PC-3 (cell line): ENCODE measurements around the gene PI4KA. TPM values are rescaled to one million over a fixed set of nuclear protein-coding genes. Genes with fewer than 3 reads are reported as not detected.

Experiments
- ATAC-seq: fragments of 200-7000 bp; cut with Tn5 transposase; 2 replicates; pipeline ENCODE4 v1.9.1; 2020; ENCODE audit warnings: mild to moderate bottlenecking, moderate library complexity
- BruUV-seq: library from RNA; stranded (reverse); fragments of 400-500 nt; replicated peaks from 2 replicates; lab custom pipeline; 2021; lab: Mats Ljungman, UMichigan
- CTCF ChIA-PET: fragments of 300-600 bp; sonication (Branson Sonifier 250); formaldehyde crosslinking; loops from one replicate; lab custom pipeline; 2022; ENCODE audit warnings: antibody characterized with exemption; lab: Charles Lee
- POLR2A ChIA-PET: fragments of 300-600 bp; sonication (Branson Sonifier 250); formaldehyde crosslinking; loops from one replicate; lab custom pipeline; 2022; ENCODE audit warnings: antibody characterized with exemption; ENCODE audit not compliant: unreplicated experiment; lab: Charles Lee
- DNase-seq: peaks from one replicate; pipeline ENCODE4 v3.0.0-alpha.2; 2015
- H2AFZ ChIP-seq: fragments of 300-600 bp; sonication (generic); 2 replicates; pipeline ENCODE4 v1.6.0; 2016; ENCODE audit warnings: antibody characterized with exemption, low read length
- H3F3A ChIP-seq: fragments of 300-600 bp; sonication (generic); one replicate; pipeline ENCODE4 v1.6.0; 2017; ENCODE audit warnings: antibody characterized with exemption, low read length, control low read depth, mild to moderate bottlenecking; ENCODE audit not compliant: unreplicated experiment
- H3K27ac ChIP-seq: fragments of 300-600 bp; sonication (generic); 2 replicates; pipeline ENCODE4 v1.5.1; 2016; ENCODE audit warnings: mild to moderate bottlenecking, low read length
- H3K27me3 ChIP-seq: fragments of 300-600 bp; sonication (generic); 2 replicates; pipeline ENCODE4 v1.6.1; 2016; ENCODE audit warnings: low read length, mixed read lengths
- H3K36me3 ChIP-seq: fragments of 300-600 bp; sonication (generic); 2 replicates; pipeline ENCODE4 v1.6.1; 2016; ENCODE audit warnings: low read depth, mixed run types, low read length, mixed read lengths
- H3K4me1 ChIP-seq: fragments of 300-600 bp; sonication (generic); 2 replicates; pipeline ENCODE4 v1.5.1; 2016; ENCODE audit warnings: low read length; ENCODE audit not compliant: insufficient read depth
- H3K4me2 ChIP-seq: fragments of 300-600 bp; sonication (generic); 2 replicates; pipeline ENCODE4 v1.6.0; 2016; ENCODE audit warnings: low read length
- H3K4me3 ChIP-seq: fragments of 300-600 bp; sonication (generic); 2 replicates; pipeline ENCODE4 v1.5.1; 2016; ENCODE audit warnings: mild to moderate bottlenecking, low read length, mixed read lengths
- H3K79me2 ChIP-seq: fragments of 300-600 bp; sonication (generic); 2 replicates; pipeline ENCODE4 v1.6.1; 2017; ENCODE audit warnings: low read length, mixed read lengths
- H3K9ac ChIP-seq: fragments of 300-600 bp; sonication (generic); 2 replicates; pipeline ENCODE4 v1.6.0; 2016; ENCODE audit warnings: mild to moderate bottlenecking, low read length
- H3K9me2 ChIP-seq: fragments of 300-600 bp; sonication (generic); replicated peaks from 2 replicates; pipeline ENCODE4 v1.6.1; 2016; ENCODE audit warnings: mixed run types, low read length, mixed read lengths
- H3K9me3 ChIP-seq: fragments of 300-600 bp; sonication (generic); 2 replicates; pipeline ENCODE4 v1.6.1; 2016; ENCODE audit warnings: low read length, mixed read lengths
- H4K20me1 ChIP-seq: fragments of 300-600 bp; sonication (generic); 2 replicates; pipeline ENCODE4 v1.6.1; 2016; ENCODE audit warnings: low read length, mixed read lengths
- EZH2 ChIP-seq: fragments of 300-600 bp; sonication (generic); IDR thresholded peaks from one replicate; pipeline ENCODE4 v1.6.1; 2017; ENCODE audit warnings: antibody characterized with exemption, mild to moderate bottlenecking, low read length; ENCODE audit not compliant: unreplicated experiment
- EZH2phosphoT487 ChIP-seq: fragments of 300-600 bp; sonication (generic); IDR thresholded peaks from 2 replicates; pipeline ENCODE4 v1.6.1; 2018; ENCODE audit warnings: mild to moderate bottlenecking, antibody characterized with exemption, low read length, borderline replicate concordance
- intact Hi-C: fragments of 100-400 bp; cut with micrococcal nuclease; formaldehyde crosslinking; loops from 2 replicates; pipeline ENCODE4 v1.9.0; 2023
- total RNA-seq: library from RNA; depleted of rRNA; stranded (reverse); fragments of >200 nt; gene quantifications from 2 replicates; pipeline ENCODE4 v1.2.3, GENCODE V29; 2014
- TF ChIP-seq, protein P1 (sequence below): fragments of 300-600 bp; sonication (generic); conservative IDR thresholded peaks from 2 replicates; pipeline ENCODE4 v1.5.1; 2017; ENCODE audit warnings: antibody characterized with exemption, low read depth, mild to moderate bottlenecking, low read length

The PI4KA gene
- total RNA-seq, 1 experiment from 2014 or later, result 39.7 TPM

DNA sequence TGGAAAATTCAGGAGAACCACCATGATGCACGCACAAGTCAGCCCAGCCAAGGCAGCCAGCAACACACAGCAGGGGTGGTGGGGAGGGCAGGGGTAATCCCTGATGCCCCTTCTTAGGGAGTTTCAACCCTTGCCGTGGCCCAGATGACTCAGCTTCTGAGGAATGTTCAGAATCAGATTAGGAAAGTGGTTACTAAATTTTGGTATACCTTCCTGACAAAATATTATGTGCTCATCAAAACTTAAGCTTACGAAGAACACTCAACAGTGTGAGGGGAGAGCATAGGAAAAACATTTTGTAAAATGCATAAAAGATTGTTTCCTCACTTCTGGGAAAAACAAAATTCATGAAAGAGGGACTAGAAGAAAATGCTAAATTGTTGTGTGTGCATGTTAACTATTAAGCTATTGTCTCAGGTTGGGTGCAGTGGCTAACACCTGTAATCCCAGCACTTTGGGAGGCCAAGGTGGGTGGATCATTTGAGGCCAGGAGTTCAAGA is 52.6 kb downstream of the PI4KA start:
- Histone ChIP-seq H3K4me1 (peaks cover 21% of the 10 kb centered on the region), H2AFZ (no peak overlapping the region), H3K36me3 (peaks cover 8% of the 10 kb centered on the region; the same call in 1 of the 2 replicates), H3K27me3 (no peaks in the 10 kb centered on the region), H3K4me2 (no peak overlapping the region), H3K4me3 (no peak overlapping the region), H3F3A (no peaks in the 10 kb centered on the region), H3K9ac (no peak overlapping the region), H3K79me2 (no peaks in the 10 kb centered on the region), H4K20me1 (no peaks in the 10 kb centered on the region), H3K9me3 (no peaks in the 10 kb centered on the region), H3K9me2 (no peaks in the 10 kb centered on the region), H3K27ac (no peak overlapping the region)
- intact Hi-C loops, result loop anchor here (10.0 kb wide), 1 partner anchor 49 kb away; the partner anchor contains the start of genes PI4KA and SNAP29
- CTCF ChIA-PET, result no interaction called here
- POLR2A ChIA-PET, result no interaction called here
- DNase-seq (peak; percentile 33), ATAC-seq (peak; percentile 24; the same call in 1 of the 2 replicates)
- BruUV-seq, result no TSS peak
- TF ChIP-seq EZH2, result no peak
- no peak for TF ChIP-seq EZH2phosphoT487
- TF ChIP-seq, protein P1, sequence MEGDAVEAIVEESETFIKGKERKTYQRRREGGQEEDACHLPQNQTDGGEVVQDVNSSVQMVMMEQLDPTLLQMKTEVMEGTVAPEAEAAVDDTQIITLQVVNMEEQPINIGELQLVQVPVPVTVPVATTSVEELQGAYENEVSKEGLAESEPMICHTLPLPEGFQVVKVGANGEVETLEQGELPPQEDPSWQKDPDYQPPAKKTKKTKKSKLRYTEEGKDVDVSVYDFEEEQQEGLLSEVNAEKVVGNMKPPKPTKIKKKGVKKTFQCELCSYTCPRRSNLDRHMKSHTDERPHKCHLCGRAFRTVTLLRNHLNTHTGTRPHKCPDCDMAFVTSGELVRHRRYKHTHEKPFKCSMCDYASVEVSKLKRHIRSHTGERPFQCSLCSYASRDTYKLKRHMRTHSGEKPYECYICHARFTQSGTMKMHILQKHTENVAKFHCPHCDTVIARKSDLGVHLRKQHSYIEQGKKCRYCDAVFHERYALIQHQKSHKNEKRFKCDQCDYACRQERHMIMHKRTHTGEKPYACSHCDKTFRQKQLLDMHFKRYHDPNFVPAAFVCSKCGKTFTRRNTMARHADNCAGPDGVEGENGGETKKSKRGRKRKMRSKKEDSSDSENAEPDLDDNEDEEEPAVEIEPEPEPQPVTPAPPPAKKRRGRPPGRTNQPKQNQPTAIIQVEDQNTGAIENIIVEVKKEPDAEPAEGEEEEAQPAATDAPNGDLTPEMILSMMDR, result no peak

DNA sequence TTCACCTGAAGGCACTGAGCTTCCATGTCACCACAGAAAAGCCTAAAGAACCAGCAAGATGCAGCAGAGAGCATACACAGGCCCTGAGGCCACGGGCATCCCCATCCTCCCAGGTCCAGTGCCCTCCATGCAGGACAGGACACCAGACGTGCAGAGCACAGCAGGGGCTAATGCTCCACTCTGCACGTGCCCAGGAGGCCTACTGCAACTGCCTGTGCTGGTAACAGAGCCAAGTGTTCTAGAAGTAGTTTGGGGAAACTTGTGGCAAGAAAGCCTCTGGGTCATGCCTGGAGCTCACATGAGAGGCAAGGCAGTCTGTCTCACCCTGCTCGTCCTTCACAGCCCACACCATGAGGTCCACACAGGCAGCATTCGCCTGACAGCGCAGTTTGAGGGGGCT is 54.0 kb downstream of the PI4KA start:
- H3K36me3 ChIP-seq, result peaks cover 8% of the 10 kb centered on the region; the same call in 1 of the 2 replicates

DNA sequence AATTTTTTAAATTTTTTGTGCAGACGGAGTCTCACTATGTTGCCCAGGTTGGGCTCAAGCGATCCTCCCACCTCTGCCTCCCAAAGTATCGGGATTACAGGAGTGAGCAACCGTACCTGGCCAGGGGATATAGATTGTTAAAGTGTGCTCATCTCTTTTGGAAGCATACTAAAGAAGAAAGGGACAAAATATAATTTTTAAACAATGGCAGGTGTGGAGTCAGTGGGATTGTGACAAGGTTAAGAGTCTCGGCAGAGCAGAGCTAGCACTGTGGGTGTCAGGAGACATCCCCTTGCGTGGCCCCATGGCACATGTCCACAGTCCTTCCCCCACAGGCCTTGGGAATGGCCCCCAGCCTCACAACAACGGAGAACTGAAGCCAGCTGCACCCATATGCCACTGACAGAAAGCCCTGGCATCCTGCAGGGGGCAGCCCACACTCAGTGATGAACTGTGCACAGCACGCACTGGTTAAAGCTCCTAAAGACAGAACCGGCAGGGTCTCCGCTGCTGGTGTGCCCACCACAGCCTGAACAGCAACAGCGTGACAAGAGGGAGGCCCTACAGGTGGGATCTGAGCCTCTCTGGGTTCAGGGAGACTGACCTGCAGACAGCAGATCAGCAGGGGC is 54.8 kb downstream of the PI4KA start:
- Histone ChIP-seq H3K36me3 (peaks cover 12% of the 10 kb centered on the region; the same call in 1 of the 2 replicates), H3K9me2 (no peaks in the 10 kb centered on the region), H4K20me1 (no peaks in the 10 kb centered on the region), H3K4me3 (no peak overlapping the region), H3F3A (no peaks in the 10 kb centered on the region), H3K4me1 (peaks cover 21% of the 10 kb centered on the region), H3K9ac (no peak overlapping the region), H3K79me2 (no peaks in the 10 kb centered on the region), H2AFZ (no peak overlapping the region), H3K4me2 (no peak overlapping the region), H3K27ac (no peak overlapping the region), H3K9me3 (no peaks in the 10 kb centered on the region), H3K27me3 (no peaks in the 10 kb centered on the region)
- BruUV-seq, result no TSS peak
- TF ChIP-seq, protein P1, result peak; percentile 69
- TF ChIP-seq EZH2phosphoT487, result no peak
- ChIA-PET CTCF (no interaction called here), POLR2A (no interaction called here)
- DNase-seq (peak; percentile 35), ATAC-seq (peak; percentile 50; the same call in 1 of the 2 replicates)
- intact Hi-C loops, result loop anchor here (1.0 to 10.0 kb wide), 2 partner anchors 51 to 81 kb away; partner anchors contain the start of genes PI4KA and SNAP29

More for the DNA sequence above, 54.0 kb downstream of the PI4KA start:
- DNase-seq (no peak), ATAC-seq (no peak)
- no peaks in the 10 kb centered on the region for H3K9me3 ChIP-seq
- intact Hi-C loops, result loop anchor here (1.0 to 10.0 kb wide), 2 partner anchors 50 to 81 kb away; partner anchors contain the start of genes PI4KA and SNAP29
- BruUV-seq, result no TSS peak
- no peaks in the 10 kb centered on the region for H4K20me1 ChIP-seq
- POLR2A ChIA-PET, result no interaction called here
- CTCF ChIA-PET, result no interaction called here
- no peaks in the 10 kb centered on the region for H3K79me2 ChIP-seq
- H3K9ac ChIP-seq, result no peak overlapping the region
- H2AFZ ChIP-seq, result no peak overlapping the region
- H3K4me2 ChIP-seq, result no peak overlapping the region
- H3K9me2 ChIP-seq, result no peaks in the 10 kb centered on the region
- H3K27ac ChIP-seq, result no peak overlapping the region
- H3K27me3 ChIP-seq, result no peaks in the 10 kb centered on the region
- no peaks in the 10 kb centered on the region for H3F3A ChIP-seq
- TF ChIP-seq EZH2phosphoT487, result no peak
- H3K4me1 ChIP-seq, result peaks cover 21% of the 10 kb centered on the region
- H3K4me3 ChIP-seq, result no peak overlapping the region
